GM12865 (cell line): ENCODE data around the gene KLHL21.
"Not testable (repeated sequence)": the region's sequence is repeated elsewhere in the genome, so short reads cannot be mapped to it uniquely, and the experiment has no call there.

Experiments
- DNase-seq: peaks from one replicate; pipeline ENCODE4 v3.0.0; 2010; ENCODE audit warnings: low read depth
- H3K4me3 ChIP-seq: 2 replicates; pipeline ENCODE4 v1.5.1; 2011; ENCODE audit warnings: mild to moderate bottlenecking, low read depth, low read length, control low read depth
- TF ChIP-seq, protein P1 (sequence below): IDR thresholded peaks from 2 replicates; pipeline ENCODE4 v1.5.1; 2011; ENCODE audit warnings: low read length, control low read depth, low read depth, inconsistent platforms; ENCODE audit not compliant: insufficient read depth; ENCODE audit errors: missing control alignments

Gene KLHL21, protein sequence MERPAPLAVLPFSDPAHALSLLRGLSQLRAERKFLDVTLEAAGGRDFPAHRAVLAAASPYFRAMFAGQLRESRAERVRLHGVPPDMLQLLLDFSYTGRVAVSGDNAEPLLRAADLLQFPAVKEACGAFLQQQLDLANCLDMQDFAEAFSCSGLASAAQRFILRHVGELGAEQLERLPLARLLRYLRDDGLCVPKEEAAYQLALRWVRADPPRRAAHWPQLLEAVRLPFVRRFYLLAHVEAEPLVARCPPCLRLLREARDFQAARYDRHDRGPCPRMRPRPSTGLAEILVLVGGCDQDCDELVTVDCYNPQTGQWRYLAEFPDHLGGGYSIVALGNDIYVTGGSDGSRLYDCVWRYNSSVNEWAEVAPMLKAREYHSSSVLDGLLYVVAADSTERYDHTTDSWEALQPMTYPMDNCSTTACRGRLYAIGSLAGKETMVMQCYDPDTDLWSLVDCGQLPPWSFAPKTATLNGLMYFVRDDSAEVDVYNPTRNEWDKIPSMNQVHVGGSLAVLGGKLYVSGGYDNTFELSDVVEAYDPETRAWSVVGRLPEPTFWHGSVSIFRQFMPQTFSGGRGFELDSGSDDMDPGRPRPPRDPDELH

DNA sequence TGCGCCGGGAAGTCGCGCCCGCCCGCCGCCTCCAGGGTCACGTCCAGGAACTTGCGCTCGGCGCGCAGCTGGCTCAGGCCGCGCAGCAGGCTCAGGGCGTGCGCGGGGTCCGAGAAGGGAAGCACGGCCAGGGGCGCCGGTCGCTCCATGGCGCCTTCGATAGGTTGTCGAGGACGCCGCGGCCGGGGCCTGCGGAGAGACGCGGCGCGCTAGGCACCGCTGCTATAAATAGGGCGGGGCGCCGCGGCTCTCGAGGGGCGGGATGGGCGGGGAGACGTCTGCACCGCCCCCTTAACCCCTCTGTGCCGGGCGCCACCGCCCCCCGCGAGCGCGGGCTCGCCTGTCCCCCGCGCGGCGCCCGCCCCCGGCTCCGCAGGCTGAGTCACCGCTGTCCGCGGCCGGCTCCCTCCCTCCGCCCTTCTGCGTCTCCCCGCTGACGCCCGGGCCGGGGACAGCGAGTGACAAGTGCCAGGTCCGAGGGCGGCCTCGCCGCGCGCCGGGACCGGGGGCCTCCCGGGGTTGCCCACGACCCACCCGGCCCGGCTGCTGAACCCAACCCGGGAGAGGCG is at the start of gene KLHL21:
Gene KLHL21 (minus strand): TSS at position 201 of the 569 bp plus-strand sequence. CDS start 52 bp downstream, at position 149.
- H3K4me3 ChIP-seq: peak within 1 kb of the TSS; percentile 75
- TF ChIP-seq, protein P1, sequence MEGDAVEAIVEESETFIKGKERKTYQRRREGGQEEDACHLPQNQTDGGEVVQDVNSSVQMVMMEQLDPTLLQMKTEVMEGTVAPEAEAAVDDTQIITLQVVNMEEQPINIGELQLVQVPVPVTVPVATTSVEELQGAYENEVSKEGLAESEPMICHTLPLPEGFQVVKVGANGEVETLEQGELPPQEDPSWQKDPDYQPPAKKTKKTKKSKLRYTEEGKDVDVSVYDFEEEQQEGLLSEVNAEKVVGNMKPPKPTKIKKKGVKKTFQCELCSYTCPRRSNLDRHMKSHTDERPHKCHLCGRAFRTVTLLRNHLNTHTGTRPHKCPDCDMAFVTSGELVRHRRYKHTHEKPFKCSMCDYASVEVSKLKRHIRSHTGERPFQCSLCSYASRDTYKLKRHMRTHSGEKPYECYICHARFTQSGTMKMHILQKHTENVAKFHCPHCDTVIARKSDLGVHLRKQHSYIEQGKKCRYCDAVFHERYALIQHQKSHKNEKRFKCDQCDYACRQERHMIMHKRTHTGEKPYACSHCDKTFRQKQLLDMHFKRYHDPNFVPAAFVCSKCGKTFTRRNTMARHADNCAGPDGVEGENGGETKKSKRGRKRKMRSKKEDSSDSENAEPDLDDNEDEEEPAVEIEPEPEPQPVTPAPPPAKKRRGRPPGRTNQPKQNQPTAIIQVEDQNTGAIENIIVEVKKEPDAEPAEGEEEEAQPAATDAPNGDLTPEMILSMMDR: no peak
- peak; percentile 91 for DNase-seq

DNA sequence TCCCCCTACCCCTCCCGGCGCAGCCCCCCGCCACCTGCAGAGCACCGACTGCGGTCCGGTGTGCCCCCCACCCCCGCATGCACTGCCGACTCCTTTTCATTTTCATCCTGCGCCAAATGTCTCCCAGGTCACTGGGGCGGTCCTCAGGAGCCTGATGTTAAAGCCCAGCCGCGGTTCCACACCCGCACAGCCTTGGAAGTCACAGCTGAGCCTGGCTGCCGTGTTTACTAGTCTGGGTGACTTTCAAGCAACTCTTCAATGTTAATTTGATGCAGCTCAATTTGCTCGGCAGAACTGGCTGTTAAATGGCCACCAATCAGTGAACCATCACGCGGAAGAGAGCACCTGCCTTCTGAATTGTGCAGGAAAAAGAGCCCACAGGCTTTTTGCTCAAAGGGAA is 49.2 kb upstream of the KLHL21 start:
- no peak overlapping the region for H3K4me3 ChIP-seq
- TF ChIP-seq, protein P1: no peak
- DNase-seq: no peak

DNA sequence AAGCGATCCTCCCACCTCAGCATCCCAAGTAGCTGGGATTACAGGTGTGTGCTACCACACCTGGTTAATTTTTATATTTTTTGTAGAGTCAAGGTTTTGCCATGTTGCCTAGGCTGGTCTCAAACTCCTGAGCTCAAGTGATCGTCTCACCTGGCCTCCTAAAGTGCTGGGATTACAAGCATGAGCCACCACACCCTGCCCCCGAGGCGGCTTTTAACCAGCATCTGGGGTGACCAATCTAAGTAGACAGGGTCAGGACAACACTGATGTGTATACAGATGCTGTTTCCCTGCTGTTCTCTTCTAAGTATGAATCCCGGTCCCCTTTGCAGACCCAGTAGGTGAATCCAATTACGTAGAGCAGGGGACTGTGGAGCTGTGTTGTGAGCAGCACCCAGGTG is 45.9 kb upstream of the KLHL21 start:
- DNase-seq: no peak
- TF ChIP-seq, protein P1: no peak
- no peak overlapping the region for H3K4me3 ChIP-seq

DNA sequence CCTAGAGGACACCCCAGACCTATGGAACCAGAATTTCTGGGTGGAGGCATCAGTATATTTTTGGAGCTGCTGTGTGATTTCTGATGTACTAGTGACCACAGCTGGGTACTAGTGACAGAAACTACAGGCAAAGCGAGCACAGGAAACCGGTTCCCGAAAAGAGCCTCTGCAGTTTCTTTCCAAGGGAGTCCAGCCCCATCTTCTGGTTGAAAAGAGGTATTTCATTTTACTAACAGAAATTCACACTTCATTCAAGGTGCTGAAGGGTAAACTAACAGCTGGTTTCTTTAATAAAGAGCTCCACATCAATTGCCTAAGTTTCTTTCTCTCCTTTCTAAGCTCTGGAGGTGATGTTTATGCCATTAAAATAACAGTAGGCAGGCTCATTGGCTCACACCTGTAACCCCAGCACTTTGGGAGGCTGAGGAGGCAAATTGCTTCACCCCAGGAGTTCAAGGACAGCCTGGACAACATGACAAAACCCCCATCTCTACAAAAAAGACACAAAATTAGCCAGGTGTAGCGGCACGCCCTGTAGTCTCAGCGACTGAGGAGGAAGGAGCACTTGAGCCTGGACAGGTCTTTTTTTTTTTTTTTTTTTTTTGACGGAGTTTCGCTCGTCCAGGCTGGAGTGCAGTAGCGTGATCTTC is 44.0 kb upstream of the KLHL21 start:
- no peak overlapping the region for H3K4me3 ChIP-seq
- peak; percentile 53 for DNase-seq
- TF ChIP-seq, protein P1: peak; percentile 56

DNA sequence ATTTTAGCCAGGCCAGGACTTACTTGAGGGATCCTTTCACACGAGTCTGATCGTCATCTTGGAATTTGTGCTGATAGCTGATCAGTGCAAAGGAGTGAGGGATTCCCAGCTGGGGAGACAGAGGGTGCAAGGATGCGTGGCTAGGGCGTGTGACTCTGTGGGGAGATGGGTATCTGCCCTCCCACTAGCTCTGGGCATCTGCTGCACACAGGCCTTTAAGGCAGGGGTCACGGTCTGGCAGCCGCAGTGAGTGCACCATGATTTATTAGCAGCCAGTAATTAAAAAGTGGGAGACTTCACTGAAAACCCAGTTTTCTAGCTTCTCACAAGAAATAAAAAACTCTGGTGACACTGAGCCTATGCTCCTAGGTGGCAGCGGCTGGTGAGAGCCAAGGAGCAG is 42.3 kb upstream of the KLHL21 start:
- no peak overlapping the region for H3K4me3 ChIP-seq
- no peak for DNase-seq
- TF ChIP-seq, protein P1: no peak

DNA sequence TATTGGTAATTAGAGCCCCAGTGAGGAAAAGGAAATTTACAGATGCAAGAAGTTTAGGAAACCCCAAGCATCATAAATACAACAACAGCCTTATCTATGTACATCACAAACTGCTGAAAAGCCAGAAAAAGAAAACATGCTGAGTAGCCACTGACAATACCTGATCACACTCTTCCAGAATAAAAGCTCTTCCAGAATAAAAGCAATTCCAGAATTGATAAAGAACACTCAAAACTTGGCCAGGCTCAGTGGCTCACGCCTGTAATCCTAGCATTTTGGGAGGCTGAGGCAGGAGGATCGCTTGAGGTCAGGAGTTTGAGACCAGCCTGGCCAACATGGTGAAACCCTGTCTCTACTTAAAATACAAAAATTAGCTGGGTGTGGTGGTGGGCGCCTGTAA is 38.2 kb upstream of the KLHL21 start:
- not testable (repeated sequence) for DNase-seq, H3K4me3 ChIP-seq

DNA sequence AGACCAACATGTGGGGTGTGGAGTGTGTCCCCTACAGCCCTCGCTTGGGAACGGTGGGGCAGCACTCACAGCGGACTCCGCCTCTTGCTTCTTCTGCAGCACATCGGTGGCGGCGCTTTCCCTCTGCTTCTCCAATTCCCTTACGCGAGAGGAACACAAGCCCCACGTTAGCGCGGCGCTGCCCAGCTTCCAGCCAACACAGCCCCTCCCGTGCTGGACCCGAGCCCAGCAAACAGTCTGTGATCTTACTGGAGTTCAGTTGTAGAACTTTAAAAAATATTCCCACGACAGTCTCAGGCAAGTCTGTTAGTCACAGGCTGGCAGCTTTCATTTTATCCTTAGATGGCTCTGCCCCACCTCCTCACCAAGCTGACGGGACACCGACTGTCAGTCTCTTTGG is 35.6 kb upstream of the KLHL21 start:
- TF ChIP-seq, protein P1: no peak
- DNase-seq: no peak
- H3K4me3 ChIP-seq: no peak overlapping the region
